Spleen (tissue), 13 donors: ENCODE measurements around the gene RPS6KA2. TPM values are rescaled to one million over a fixed set of nuclear protein-coding genes. Genes with fewer than 3 reads are reported as not detected.

Source experiments
- DNase-seq: peaks from one replicate; pipeline ENCODE4 v3.0.0-alpha.2; 2020
- H3K27ac ChIP-seq, 8 donors: fragments of 200-600 bp; sonication (generic) in 7 of 8; 1 replicate in 4 of 8; 2 replicates in 4 of 8; pipeline versions ENCODE4 v1.5.0 to v1.8.0; 2016 to 2021; ENCODE audit warnings: inconsistent platforms in 4 of 8, mild to moderate bottlenecking in 4 of 8, moderate library complexity in 1 of 8
- H3K27me3 ChIP-seq, 7 donors: fragments of 200-600 bp; sonication (generic) in 6 of 7; replicated peaks in 1 of 7; 1 replicate in 4 of 7; 2 replicates in 3 of 7; pipeline versions ENCODE4 v1.5.0 to v1.8.0; 2016 to 2021; ENCODE audit warnings: inconsistent platforms in 3 of 7, mild to moderate bottlenecking in 1 of 7
- H3K36me3 ChIP-seq, 6 donors: fragments of 200-600 bp; sonication (generic) in 5 of 6; 1 replicate in 4 of 6; 2 replicates in 2 of 6; pipeline versions ENCODE4 v1.5.0 to v1.8.0; 2016 to 2021; ENCODE audit warnings: inconsistent platforms in 2 of 6
- H3K4me1 ChIP-seq, 6 donors: fragments of 200-600 bp; sonication (generic) in 5 of 6; 1 replicate in 3 of 6; 2 replicates in 3 of 6; pipeline versions ENCODE4 v1.5.0 to v1.8.0; 2016 to 2021; ENCODE audit warnings: inconsistent platforms in 3 of 6
- H3K4me3 ChIP-seq, 8 donors: fragments of 200-600 bp; sonication (generic) in 7 of 8; 1 replicate in 4 of 8; 2 replicates in 4 of 8; pipeline versions ENCODE4 v1.5.0 to v1.8.0; 2016 to 2021; ENCODE audit warnings: inconsistent platforms in 4 of 8, mild to moderate bottlenecking in 4 of 8, moderate library complexity in 2 of 8
- H3K9me3 ChIP-seq, 8 donors: fragments of 200-600 bp; sonication (generic) in 7 of 8; 1 replicate in 4 of 8; 2 replicates in 4 of 8; pipeline versions ENCODE4 v1.5.0 to v1.8.0; 2016 to 2021; ENCODE audit warnings: inconsistent platforms in 4 of 8
- CTCF ChIP-seq, 11 experiments: fragments of 200-600 bp in 7 of 11; fragments of 450-650 bp in 4 of 11; sonication (generic) in 4 of 11; IDR thresholded peaks in 8 of 11; conservative IDR thresholded peaks in 3 of 11; 1 replicate in 7 of 11; 2 replicates in 4 of 11; pipeline versions ENCODE4 v1.4.0 to v1.8.0; 2016 to 2021; ENCODE audit warnings: antibody characterized with exemption in 11 of 11, inconsistent platforms in 4 of 11, mild to moderate bottlenecking in 1 of 11
- POLR2A ChIP-seq, 3 donors: fragments of 450-650 bp; IDR thresholded peaks; one replicate each; pipeline ENCODE4 v1.5.1; 2017; ENCODE audit warnings: antibody characterized with exemption in 3 of 3, mild to moderate bottlenecking in 1 of 3
- POLR2AphosphoS5 ChIP-seq, 3 donors: sonication (generic); formaldehyde crosslinking; IDR thresholded peaks; one replicate each; pipeline ENCODE4 v1.5.1; 2017; ENCODE audit warnings: antibody characterized with exemption in 3 of 3
- WGBS, 5 donors: extraction: QIAGEN DNeasy Blood & Tissue Kit in 3 of 5; methylation state at CpG; one replicate each; pipeline versions ENCODE4 v1.1.5 to v1.1.7; 2013 to 2018; 5-methylcytosine and 5-hydroxymethylcytosine counted together
- intact Hi-C: fragments of 100-400 bp; cut with DNase I; formaldehyde crosslinking; loops from one replicate; pipeline ENCODE4 v1.15.0; 2023; ENCODE audit warnings: low total_unique reads
- long read RNA-seq, 2 donors: transcript quantifications; one replicate each; lab custom pipeline, GENCODE V29; 2026
- polyA plus RNA-seq, 3 donors: library from polyadenylated mRNA; stranded (reverse); fragments of 200-250 nt; gene quantifications; one replicate each; pipeline ENCODE4 v1.2.1, GENCODE V29; 2013
- total RNA-seq, 7 donors: library from RNA; depleted of rRNA in 3 of 7; stranded (reverse); fragments of >200 nt in 3 of 7; fragmentation: NEBNext Ultra II Directional in 4 of 7; extraction: Animal tissue kit (Norgen Biotek cat#: 25700) in 4 of 7; gene quantifications; one replicate each; pipeline versions ENCODE4 v1.1.0 to v1.2.1, GENCODE V29; 2016 to 2021
- donor health status: healthy with polysubstance abuse.
- donor health status: DM: no; HTN: no; CAD: no; lungs with moderate emphysema.
- donor health status: DM: no; HTN: no; CAD: no.
- donor health status: Bipolar disorder and iron deficiency.
- donor health status: healthy.
- donor health status: DM: no; HTN: no; CAD: no.
- donor health status: DM: yes; HTN: yes; CAD: no.

Gene RPS6KA2
- total RNA-seq (100 to 1,000 TPM in 2 of 7 donors, 10 to 100 TPM in 5; 45.9 to 123 (median 71.0) TPM), polyA plus RNA-seq (10 to 100 TPM in 1 of 3 donors, 1 to 10 TPM in 2; 7.6 to 26.3 (median 8.7) TPM)
- long read RNA-seq, donor 1, full-length matches to known transcripts: 9 of 9 reads
- long read RNA-seq, donor 1, partial matches to known transcripts: 0 of 9 reads
- long read RNA-seq, donor 1, other reads (novel, unspliced or antisense): 0 of 9 reads
- long read RNA-seq, donor 2, full-length matches to known transcripts: 1 of 1 reads
- long read RNA-seq, donor 2, partial matches to known transcripts: 0 of 1 reads
- long read RNA-seq, donor 2, other reads (novel, unspliced or antisense): 0 of 1 reads

- intact Hi-C loops: no loop called here
- H3K4me1 ChIP-seq: peaks cover 14 to 71% (median 34%) of the 10 kb centered on the region in 6 donors
- peak within 1 kb of the TSS; percentile 52 to 96 (median 79) for H3K4me3 ChIP-seq
- peaks cover 0 to 56% (median 5%) of the 10 kb centered on the region in 7 donors for H3K27me3 ChIP-seq
- peak; percentile 100 for DNase-seq
- TF ChIP-seq POLR2AphosphoS5 (IDR thresholded peaks at IDR 0.05) (peak; percentile 50 to 93 (median 92)), POLR2A (IDR thresholded peaks at IDR 0.05) (peak in 2 of 3 donors; percentile 54 to 57), CTCF (IDR thresholded peaks at IDR 0.05 in 8 of 11, conservative IDR thresholded peaks at IDR 0.05 in 3 of 11) (peak in 4 of 11 experiments; percentile 3 to 33 (median 20))
- WGBS, 5 donors: 0 to 1% (median 1%) methylated on average over 51 to 87 of the region's 87 CpGs
- peak within 1 kb of the TSS; percentile 73 to 92 (median 90) for H3K27ac ChIP-seq
- H3K9me3 ChIP-seq: no peaks in the 10 kb centered on the region
- no peaks in the 10 kb centered on the region for H3K36me3 ChIP-seq
These were observed at the start of gene RPS6KA2 for GRCh38 chr6:166627033-166627874. TSS of gene RPS6KA2 (minus strand) at chr6:166627251. CDS start at chr6:166627019, 232 bp downstream.

- 92 to 97% (median 95%) methylated on average over 14 of the region's 14 CpGs for WGBS, 5 donors
- intact Hi-C loops: no loop called here
- TF ChIP-seq CTCF (IDR thresholded peaks at IDR 0.05 in 8 of 11, conservative IDR thresholded peaks at IDR 0.05 in 3 of 11) (no peak), POLR2A (IDR thresholded peaks at IDR 0.05) (no peak), POLR2AphosphoS5 (IDR thresholded peaks at IDR 0.05) (no peak)
- no peaks in the 10 kb centered on the region for H3K36me3 ChIP-seq
- no peak for DNase-seq
- H3K27ac ChIP-seq: no peak overlapping the region
- H3K9me3 ChIP-seq: no peaks in the 10 kb centered on the region
- peaks cover 0 to 23% (median 0%) of the 10 kb centered on the region in 7 donors for H3K27me3 ChIP-seq
- peaks cover 0 to 34% (median 16%) of the 10 kb centered on the region in 6 donors for H3K4me1 ChIP-seq
- H3K4me3 ChIP-seq: no peak overlapping the region
These were observed 49.3 kb upstream of the RPS6KA2 start for GRCh38 chr6:166676270-166676860.

GRCh38 chr6:166675736-166676135 lies 48.7 kb upstream of the RPS6KA2 start:
- no peak overlapping the region for H3K27ac ChIP-seq
- no peak for TF ChIP-seq POLR2A (IDR thresholded peaks at IDR 0.05)
- TF ChIP-seq CTCF (IDR thresholded peaks at IDR 0.05 in 8 of 11, conservative IDR thresholded peaks at IDR 0.05 in 3 of 11): no peak
- no peak for TF ChIP-seq POLR2AphosphoS5 (IDR thresholded peaks at IDR 0.05)
- WGBS, 5 donors: 85 to 91% (median 88%) methylated on average over 9 of the region's 9 CpGs
- H3K27me3 ChIP-seq: peaks cover 0 to 28% (median 0%) of the 10 kb centered on the region in 7 donors
- no peaks in the 10 kb centered on the region for H3K9me3 ChIP-seq
- peaks cover 0 to 35% (median 16%) of the 10 kb centered on the region in 6 donors for H3K4me1 ChIP-seq
- H3K4me3 ChIP-seq: no peak overlapping the region
- no peak for DNase-seq
- no peaks in the 10 kb centered on the region for H3K36me3 ChIP-seq
- intact Hi-C loops: no loop called here
